Astrocyte (in vitro differentiated cells and primary cell): ENCODE measurements around the gene MALT1. TPM values are rescaled to one million over a fixed set of nuclear protein-coding genes. Genes with fewer than 3 reads are reported as not detected.

Experiments
- DNase-seq: peaks from one replicate; pipeline ENCODE4 v3.0.0-alpha.2; 2010; ENCODE audit warnings: low read depth
- FAIRE-seq: peaks from 2 replicates; lab custom pipeline; 2011; peaks lifted over from hg19 to GRCh38; lab: Jason Lieb, UNC
- H2AFZ ChIP-seq: 2 replicates; pipeline ENCODE4 v1.6.0; 2012; ENCODE audit warnings: low read depth, low read length, inconsistent platforms
- H3K27ac ChIP-seq: 2 replicates; pipeline ENCODE4 v1.5.1; 2011; ENCODE audit warnings: low read depth, low read length, inconsistent platforms
- H3K27me3 ChIP-seq: 2 replicates; pipeline ENCODE4 v1.6.0; 2011; ENCODE audit warnings: low read length, inconsistent platforms; ENCODE audit not compliant: insufficient read depth
- H3K36me3 ChIP-seq: 2 replicates; pipeline ENCODE4 v1.5.1; 2011; ENCODE audit warnings: low read length, inconsistent platforms; ENCODE audit not compliant: insufficient read depth
- H3K4me1 ChIP-seq: 2 replicates; pipeline ENCODE4 v1.5.1; 2011; ENCODE audit warnings: low read length, inconsistent platforms; ENCODE audit not compliant: insufficient read depth
- H3K4me2 ChIP-seq: 2 replicates; pipeline ENCODE4 v1.6.0; 2012; ENCODE audit warnings: low read length, inconsistent platforms
- H3K4me3 ChIP-seq: 2 replicates; pipeline ENCODE4 v1.5.1; 2011; ENCODE audit warnings: low read depth, mild to moderate bottlenecking, low read length, inconsistent platforms; ENCODE audit not compliant: insufficient read depth
- H3K79me2 ChIP-seq: 2 replicates; pipeline ENCODE4 v1.6.0; 2012; ENCODE audit warnings: mild to moderate bottlenecking, low read length, inconsistent platforms; ENCODE audit not compliant: insufficient read depth
- H3K9ac ChIP-seq: 2 replicates; pipeline ENCODE4 v1.6.0; 2012; ENCODE audit warnings: mild to moderate bottlenecking, low read length, inconsistent platforms
- H3K9me3 ChIP-seq: 2 replicates; pipeline ENCODE4 v1.5.1; 2012; ENCODE audit warnings: low read depth, mild to moderate bottlenecking, low read length, inconsistent platforms; ENCODE audit not compliant: insufficient read depth
- H4K20me1 ChIP-seq: 2 replicates; pipeline ENCODE4 v1.6.0; 2012; ENCODE audit warnings: low read length, inconsistent platforms; ENCODE audit not compliant: insufficient read depth
- H3K27ac Mint-ChIP-seq: one replicate; pipeline ENCODE4 v1.8.0; 2021; ENCODE audit warnings: mild to moderate bottlenecking, mixed read lengths; ENCODE audit not compliant: unreplicated experiment
- H3K27me3 Mint-ChIP-seq: one replicate; pipeline ENCODE4 v1.8.0; 2021; ENCODE audit warnings: low read depth, mixed read lengths; ENCODE audit not compliant: unreplicated experiment
- H3K36me3 Mint-ChIP-seq: one replicate; pipeline ENCODE4 v1.8.0; 2021; ENCODE audit warnings: low read depth, mixed read lengths; ENCODE audit not compliant: unreplicated experiment
- H3K4me1 Mint-ChIP-seq: one replicate; pipeline ENCODE4 v1.8.0; 2021; ENCODE audit warnings: low read depth, mixed read lengths; ENCODE audit not compliant: unreplicated experiment
- H3K4me3 Mint-ChIP-seq: one replicate; pipeline ENCODE4 v1.8.0; 2021; ENCODE audit warnings: mild to moderate bottlenecking, moderate library complexity, mixed read lengths; ENCODE audit not compliant: unreplicated experiment
- H3K9me3 Mint-ChIP-seq: one replicate; pipeline ENCODE4 v1.8.0; 2021; ENCODE audit warnings: mild to moderate bottlenecking, mixed read lengths; ENCODE audit not compliant: unreplicated experiment
- CTCF ChIP-seq: IDR thresholded peaks from 2 replicates; pipeline ENCODE4 v1.5.1; 2011; ENCODE audit warnings: low read depth, mild to moderate bottlenecking, inconsistent platforms, low read length, moderate library complexity; ENCODE audit not compliant: insufficient read depth
- EZH2 ChIP-seq: IDR thresholded peaks from 2 replicates; pipeline ENCODE4 v1.6.1; 2012; ENCODE audit warnings: mild to moderate bottlenecking, low read length, inconsistent platforms; ENCODE audit not compliant: insufficient read depth
- total RNA-seq: library from RNA; stranded (reverse); gene quantifications from 2 replicates; pipeline ENCODE4 v1.2.1, GENCODE V29; 2021

The MALT1 gene
- total RNA-seq, 1 donor from 2014 or later, result 40.3 TPM

- H3K4me3 Mint-ChIP-seq, result peak overlapping the region; percentile 81
- DNase-seq (no peak), FAIRE-seq (no peak)
- Histone ChIP-seq H3K4me2 (peak overlapping the region; percentile 97), H3K27ac (no peak overlapping the region), H3K27me3 (no peaks in the 10 kb centered on the region), H2AFZ (no peak overlapping the region), H3K79me2 (peaks cover 74% of the 10 kb centered on the region), H3K9me3 (no peaks in the 10 kb centered on the region), H4K20me1 (peaks cover 48% of the 10 kb centered on the region), H3K9ac (no peak overlapping the region), H3K4me3 (no peak overlapping the region), H3K36me3 (no peaks in the 10 kb centered on the region), H3K4me1 (peaks cover 39% of the 10 kb centered on the region)
- H3K27ac Mint-ChIP-seq, result no peak overlapping the region
- no peaks in the 10 kb centered on the region for H3K27me3 Mint-ChIP-seq
- peaks cover 2% of the 10 kb centered on the region for H3K36me3 Mint-ChIP-seq
- peaks cover 20% of the 10 kb centered on the region for H3K4me1 Mint-ChIP-seq
- no peaks in the 10 kb centered on the region for H3K9me3 Mint-ChIP-seq
- TF ChIP-seq CTCF, result no peak
- no peak for TF ChIP-seq EZH2
Observed at GRCh38 chr18:58674159-58674558, 2.9 kb downstream of the MALT1 start.

- peaks cover 16% of the 10 kb centered on the region for H3K4me1 Mint-ChIP-seq
- no peaks in the 10 kb centered on the region for H3K27me3 Mint-ChIP-seq
- peak overlapping the region; percentile 97 for H3K4me2 ChIP-seq
- H3K36me3 ChIP-seq, result no peaks in the 10 kb centered on the region
- no peak for TF ChIP-seq CTCF
- no peak for TF ChIP-seq EZH2
- DNase-seq (peak; percentile 59), FAIRE-seq (no peak)
- H3K9me3 ChIP-seq, result no peaks in the 10 kb centered on the region
- no peak overlapping the region for H3K9ac ChIP-seq
- peaks cover 48% of the 10 kb centered on the region for H4K20me1 ChIP-seq
- no peak overlapping the region for H3K27ac ChIP-seq
- H3K4me3 Mint-ChIP-seq, result peak overlapping the region; percentile 81
- no peak overlapping the region for H3K27ac Mint-ChIP-seq
- H3K4me1 ChIP-seq, result peaks cover 31% of the 10 kb centered on the region
- no peak overlapping the region for H3K4me3 ChIP-seq
- no peak overlapping the region for H2AFZ ChIP-seq
- peaks cover 2% of the 10 kb centered on the region for H3K36me3 Mint-ChIP-seq
- no peaks in the 10 kb centered on the region for H3K27me3 ChIP-seq
- no peaks in the 10 kb centered on the region for H3K9me3 Mint-ChIP-seq
- H3K79me2 ChIP-seq, result peaks cover 82% of the 10 kb centered on the region
Observed at GRCh38 chr18:58674863-58675472, 3.7 kb downstream of the MALT1 start.

GRCh38 chr18:58676270-58676669 lies 5.0 kb downstream of the MALT1 start:
- no peak overlapping the region for H3K27ac ChIP-seq
- H3K27me3 ChIP-seq, result no peaks in the 10 kb centered on the region
- DNase-seq (no peak), FAIRE-seq (no peak)
- peaks cover 16% of the 10 kb centered on the region for H3K4me1 Mint-ChIP-seq
- no peaks in the 10 kb centered on the region for H3K27me3 Mint-ChIP-seq
- H3K4me3 ChIP-seq, result no peak overlapping the region
- H3K79me2 ChIP-seq, result peaks cover 90% of the 10 kb centered on the region
- H3K4me3 Mint-ChIP-seq, result no peak overlapping the region
- H4K20me1 ChIP-seq, result peaks cover 48% of the 10 kb centered on the region
- H3K27ac Mint-ChIP-seq, result no peak overlapping the region
- H3K4me1 ChIP-seq, result peaks cover 21% of the 10 kb centered on the region
- H3K9ac ChIP-seq, result no peak overlapping the region
- H3K36me3 Mint-ChIP-seq, result peaks cover 2% of the 10 kb centered on the region
- H3K4me2 ChIP-seq, result no peak overlapping the region
- no peaks in the 10 kb centered on the region for H3K9me3 Mint-ChIP-seq
- H2AFZ ChIP-seq, result no peak overlapping the region
- no peaks in the 10 kb centered on the region for H3K36me3 ChIP-seq
- H3K9me3 ChIP-seq, result no peaks in the 10 kb centered on the region
- TF ChIP-seq CTCF (no peak), EZH2 (no peak)
